DND-41 (cell line): Measurements from ENCODE around the gene PRCC.

ENCODE experiments used
- ATAC-seq: fragments of 200-7000 bp; cut with Tn5 transposase; 3 replicates; pipeline ENCODE4 v1.9.1; 2021; ENCODE audit warnings: low read depth; ENCODE audit not compliant: insufficient read depth
- DNase-seq: peaks from one replicate; pipeline ENCODE4 v3.0.0-alpha.2; 2020
- H2AFZ ChIP-seq: 2 replicates; pipeline ENCODE4 v1.6.0; 2012; ENCODE audit warnings: low read depth, low read length
- H3K27ac ChIP-seq: 2 replicates; pipeline ENCODE4 v1.5.1; 2012; ENCODE audit warnings: low read length, inconsistent platforms
- H3K27me3 ChIP-seq: fragments of 200-600 bp; sonication (generic); 2 replicates; pipeline ENCODE4 v1.6.0; 2012; ENCODE audit warnings: low read length, mild to moderate bottlenecking, inconsistent platforms; ENCODE audit not compliant: insufficient read depth, poor library complexity
- H3K36me3 ChIP-seq: 2 replicates; pipeline ENCODE4 v1.5.1; 2012; ENCODE audit warnings: low read length, inconsistent platforms; ENCODE audit not compliant: insufficient read depth
- H3K4me1 ChIP-seq: 2 replicates; pipeline ENCODE4 v1.5.1; 2012; ENCODE audit warnings: mild to moderate bottlenecking, low read length; ENCODE audit not compliant: insufficient read depth
- H3K4me2 ChIP-seq: 2 replicates; pipeline ENCODE4 v1.6.0; 2012; ENCODE audit warnings: mild to moderate bottlenecking, moderate library complexity, low read length, inconsistent platforms; ENCODE audit not compliant: insufficient read depth
- H3K4me3 ChIP-seq, 2 experiments: fragments of 200-600 bp in 1 of 2; shearing (Covaris generic) in 1 of 2; 2 replicates each; pipeline ENCODE4 v1.5.1; 2012 to 2016; ENCODE audit warnings: inconsistent platforms in 2 of 2, low read length in 2 of 2, mild to moderate bottlenecking in 2 of 2, low read depth in 1 of 2, moderate library complexity in 1 of 2
- H3K79me2 ChIP-seq: 2 replicates; pipeline ENCODE4 v1.6.0; 2012; ENCODE audit warnings: low read length, inconsistent platforms; ENCODE audit not compliant: insufficient read depth
- H3K9ac ChIP-seq: 2 replicates; pipeline ENCODE4 v1.6.0; 2012; ENCODE audit warnings: low read depth, mild to moderate bottlenecking, inconsistent platforms, low read length, moderate library complexity
- H3K9me3 ChIP-seq: 2 replicates; pipeline ENCODE4 v1.5.1; 2012; ENCODE audit warnings: low read length, moderate library complexity, mild to moderate bottlenecking, inconsistent platforms; ENCODE audit not compliant: insufficient read depth, severe bottlenecking
- H4K20me1 ChIP-seq: 2 replicates; pipeline ENCODE4 v1.6.0; 2012; ENCODE audit warnings: low read length; ENCODE audit not compliant: insufficient read depth
- EZH2 ChIP-seq: IDR thresholded peaks from 3 replicates; pipeline ENCODE4 v1.6.1; 2012; ENCODE audit warnings: borderline replicate concordance, low read depth, mild to moderate bottlenecking, moderate library complexity, low read length, inconsistent platforms; ENCODE audit not compliant: severe bottlenecking
- TF ChIP-seq, protein P1 (sequence below): IDR thresholded peaks from 2 replicates; pipeline ENCODE4 v1.5.1; 2012; ENCODE audit warnings: borderline replicate concordance, low read length, moderate library complexity, mild to moderate bottlenecking; ENCODE audit not compliant: poor library complexity, severe bottlenecking; ENCODE audit errors: extremely low read depth

The PRCC gene

DNA sequence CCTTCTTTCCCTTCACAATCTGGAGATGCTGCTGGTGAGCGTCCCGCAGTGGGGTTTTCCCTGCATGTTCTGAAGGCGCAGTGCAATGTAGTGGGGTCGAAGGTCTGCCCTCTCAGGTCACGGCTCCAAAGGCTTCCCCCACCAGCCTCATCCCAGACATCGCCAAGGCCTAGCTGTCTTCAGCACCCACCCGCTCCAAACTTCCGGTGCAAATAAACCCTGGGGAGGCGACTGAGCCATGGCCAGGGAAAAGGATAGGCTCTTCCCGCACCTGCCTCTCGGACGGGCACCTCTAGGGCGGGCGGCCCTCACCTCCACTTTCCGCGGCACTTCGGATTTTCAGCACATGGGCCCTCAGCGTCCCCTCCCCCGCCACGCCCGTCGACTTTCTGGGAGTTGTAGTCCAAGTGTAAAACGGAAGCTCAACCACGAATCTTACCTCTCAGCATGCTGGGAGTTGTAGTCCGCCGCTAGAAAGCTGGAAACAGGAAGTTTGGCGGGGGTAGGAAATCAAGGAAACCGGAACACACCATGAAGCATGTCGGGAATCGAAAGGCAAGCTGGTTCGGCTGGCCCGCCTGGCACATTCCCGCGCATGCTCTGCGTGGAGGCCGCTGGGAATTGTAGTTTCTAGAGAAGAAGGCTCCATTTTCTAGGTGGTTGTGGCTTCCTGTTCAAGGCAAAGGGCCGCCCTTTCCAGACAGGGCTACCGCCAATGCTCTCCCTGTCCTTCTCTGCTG, 26.4 kb upstream of the PRCC start, which contains the start of gene MRPL24:
MRPL24 (minus strand) TSS at position 348 of the 740 bp plus-strand sequence. CDS start 2,384 bp downstream, outside the sequence.
- Histone ChIP-seq H3K36me3 (peaks cover 72% of the 10 kb centered on the region), H3K9me3 (no peaks in the 10 kb centered on the region), H3K27me3 (no peaks in the 10 kb centered on the region), H2AFZ (peak within 1 kb of the TSS; percentile 75), H3K4me2 (peak within 1 kb of the TSS; percentile 72), H4K20me1 (peaks cover 13% of the 10 kb centered on the region), H3K79me2 (peaks cover 42% of the 10 kb centered on the region), H3K9ac (peak within 1 kb of the TSS; percentile 66), H3K27ac (peak within 1 kb of the TSS; percentile 79), H3K4me1 (peaks cover 37% of the 10 kb centered on the region), H3K4me3 (peak within 1 kb of the TSS; percentile 70 to 72)
- TF ChIP-seq, protein P1, sequence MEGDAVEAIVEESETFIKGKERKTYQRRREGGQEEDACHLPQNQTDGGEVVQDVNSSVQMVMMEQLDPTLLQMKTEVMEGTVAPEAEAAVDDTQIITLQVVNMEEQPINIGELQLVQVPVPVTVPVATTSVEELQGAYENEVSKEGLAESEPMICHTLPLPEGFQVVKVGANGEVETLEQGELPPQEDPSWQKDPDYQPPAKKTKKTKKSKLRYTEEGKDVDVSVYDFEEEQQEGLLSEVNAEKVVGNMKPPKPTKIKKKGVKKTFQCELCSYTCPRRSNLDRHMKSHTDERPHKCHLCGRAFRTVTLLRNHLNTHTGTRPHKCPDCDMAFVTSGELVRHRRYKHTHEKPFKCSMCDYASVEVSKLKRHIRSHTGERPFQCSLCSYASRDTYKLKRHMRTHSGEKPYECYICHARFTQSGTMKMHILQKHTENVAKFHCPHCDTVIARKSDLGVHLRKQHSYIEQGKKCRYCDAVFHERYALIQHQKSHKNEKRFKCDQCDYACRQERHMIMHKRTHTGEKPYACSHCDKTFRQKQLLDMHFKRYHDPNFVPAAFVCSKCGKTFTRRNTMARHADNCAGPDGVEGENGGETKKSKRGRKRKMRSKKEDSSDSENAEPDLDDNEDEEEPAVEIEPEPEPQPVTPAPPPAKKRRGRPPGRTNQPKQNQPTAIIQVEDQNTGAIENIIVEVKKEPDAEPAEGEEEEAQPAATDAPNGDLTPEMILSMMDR, result no peak
- TF ChIP-seq EZH2, result no peak
- DNase-seq, result peak; percentile 99
- ATAC-seq, result peak; percentile 89

DNA sequence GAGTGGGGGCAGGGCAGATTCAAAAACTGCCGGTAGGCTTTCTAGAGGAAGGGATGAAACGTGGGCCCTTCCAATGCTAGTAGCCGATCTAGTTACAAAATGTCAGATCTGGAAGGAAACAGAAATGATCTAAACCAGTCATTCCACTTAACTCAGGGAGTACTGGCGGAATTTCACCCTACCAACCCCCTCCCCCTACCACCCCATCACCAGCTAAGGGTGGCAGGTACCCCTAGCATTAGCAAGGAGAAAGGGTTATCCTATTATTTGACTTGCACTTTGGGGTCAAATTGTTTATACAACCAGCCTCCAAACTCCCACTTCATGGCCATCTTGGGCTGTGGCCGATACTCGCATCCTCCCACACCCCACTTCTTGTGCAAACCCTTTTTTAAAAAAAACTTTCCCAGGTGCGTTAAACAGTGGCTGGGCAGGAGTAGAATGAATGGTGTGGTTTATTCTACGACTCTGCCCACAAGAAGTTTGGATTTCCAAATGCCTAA, 25.8 kb upstream of the PRCC start:
- Histone ChIP-seq H2AFZ (peak overlapping the region; percentile 37), H3K9ac (peak overlapping the region; percentile 47), H3K9me3 (no peaks in the 10 kb centered on the region), H4K20me1 (peaks cover 19% of the 10 kb centered on the region), H3K4me3 (peak overlapping the region; percentile 6 to 48; a peak in 3 of 4 replicates), H3K4me1 (peaks cover 43% of the 10 kb centered on the region), H3K36me3 (peaks cover 73% of the 10 kb centered on the region), H3K27ac (peak overlapping the region; percentile 79), H3K4me2 (peak overlapping the region; percentile 57), H3K27me3 (no peaks in the 10 kb centered on the region), H3K79me2 (peaks cover 48% of the 10 kb centered on the region)
- DNase-seq, result no peak
- TF ChIP-seq, protein P1, result no peak
- no peak for TF ChIP-seq EZH2
- ATAC-seq, result no peak

DNA sequence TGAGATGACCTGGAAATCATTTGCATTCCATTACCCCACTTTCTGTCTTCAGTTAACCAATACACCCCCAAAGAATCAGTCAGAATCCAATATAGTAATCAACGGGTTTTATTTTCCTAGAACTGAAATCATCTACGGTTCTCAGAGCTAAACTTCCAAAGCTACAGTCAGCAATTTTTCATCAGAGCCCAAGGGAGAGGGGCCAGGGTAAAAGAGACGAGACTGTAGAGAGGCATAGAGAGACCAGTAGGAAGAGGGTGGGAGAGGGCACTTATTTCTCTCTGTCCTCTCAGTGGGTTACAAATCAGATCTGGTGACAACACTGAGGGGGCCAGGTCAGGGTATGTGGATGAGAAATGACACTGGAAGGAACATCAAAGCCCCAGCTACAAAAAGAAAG, 25.3 kb upstream of the PRCC start:
- no peak overlapping the region for H2AFZ ChIP-seq
- peak overlapping the region in 1 of 2 experiments; percentile 48; a peak in 2 of 4 replicates for H3K4me3 ChIP-seq
- H3K9me3 ChIP-seq, result no peaks in the 10 kb centered on the region
- H3K4me2 ChIP-seq, result peak overlapping the region; percentile 57
- H3K79me2 ChIP-seq, result peaks cover 53% of the 10 kb centered on the region
- no peak overlapping the region for H3K9ac ChIP-seq
- H3K27ac ChIP-seq, result peak overlapping the region; percentile 79
- H3K27me3 ChIP-seq, result no peaks in the 10 kb centered on the region
- peaks cover 68% of the 10 kb centered on the region for H3K36me3 ChIP-seq
- TF ChIP-seq, protein P1, result no peak
- no peak for TF ChIP-seq EZH2
- DNase-seq (no peak), ATAC-seq (no peak)
- peaks cover 47% of the 10 kb centered on the region for H3K4me1 ChIP-seq
- H4K20me1 ChIP-seq, result peaks cover 24% of the 10 kb centered on the region
